HG02798 (cell line): ENCODE results near the gene RAB6A.

Source experiments
- ATAC-seq: cut with Tn5 transposase; IDR thresholded peaks from one replicate; pipeline ENCODE4 v1.9.1; 2021; ENCODE audit warnings: mild to moderate bottlenecking; ENCODE audit not compliant: unreplicated experiment, poor library complexity

The RAB6A gene

DNA sequence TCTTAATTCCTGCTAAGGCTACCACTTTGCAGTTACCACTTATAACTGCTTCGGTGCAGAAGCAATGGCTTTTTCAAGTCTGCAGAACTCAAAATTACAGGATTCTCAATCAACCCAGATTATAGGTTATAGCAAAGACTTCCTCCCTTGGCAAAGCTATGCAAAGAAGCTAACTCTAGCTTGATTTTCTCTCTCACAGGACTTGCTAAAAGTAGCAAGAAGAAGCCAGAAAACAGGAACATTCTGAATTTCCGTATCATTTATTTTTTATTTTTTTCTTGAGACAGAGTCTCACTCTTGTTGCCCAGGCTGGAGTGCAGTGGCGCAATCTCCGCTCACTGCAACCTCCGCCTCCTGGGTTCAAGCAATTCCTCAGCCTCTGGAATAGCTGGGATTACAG lies 125.2 kb downstream of the RAB6A start:
- ATAC-seq: no peak

DNA sequence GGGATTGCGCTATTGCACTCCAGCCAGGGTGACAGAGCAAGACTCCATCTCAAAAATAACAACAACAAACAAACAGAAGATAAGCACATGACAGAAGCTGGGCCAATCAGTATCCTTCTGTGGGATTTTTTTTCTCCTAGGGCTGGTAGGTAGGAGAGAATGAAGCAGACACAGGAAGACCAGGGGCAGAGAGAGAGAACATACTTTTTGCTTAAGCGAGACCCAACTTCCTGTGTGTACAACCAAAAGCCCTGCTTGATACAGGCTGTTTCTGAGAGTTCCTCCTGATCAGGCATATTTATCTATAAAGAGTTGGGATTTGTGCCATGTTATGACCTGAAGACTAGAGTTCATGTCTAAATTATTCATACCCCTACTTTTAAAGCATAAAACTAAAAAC lies 126.9 kb downstream of the RAB6A start:
- no peak for ATAC-seq

DNA sequence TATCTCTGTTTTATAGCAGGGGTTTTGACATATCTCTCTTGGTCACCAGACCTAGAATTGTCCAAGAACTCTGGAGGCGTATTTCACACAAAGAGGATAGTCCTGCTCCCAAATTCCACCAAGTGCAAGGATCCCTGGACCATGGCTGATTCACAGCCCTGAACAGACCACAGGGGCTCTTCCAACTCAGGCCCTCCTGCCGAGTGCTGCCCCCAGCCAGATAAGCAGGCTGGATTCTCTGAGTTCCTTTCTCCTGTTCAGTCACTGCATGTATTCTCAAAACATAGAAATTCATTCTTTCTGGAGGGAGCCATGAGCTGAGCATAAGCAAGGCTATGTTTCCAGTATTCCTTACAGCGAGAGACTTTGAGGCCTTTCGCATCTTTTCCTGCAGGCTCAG lies 127.9 kb downstream of the RAB6A start:
- ATAC-seq: no peak

DNA sequence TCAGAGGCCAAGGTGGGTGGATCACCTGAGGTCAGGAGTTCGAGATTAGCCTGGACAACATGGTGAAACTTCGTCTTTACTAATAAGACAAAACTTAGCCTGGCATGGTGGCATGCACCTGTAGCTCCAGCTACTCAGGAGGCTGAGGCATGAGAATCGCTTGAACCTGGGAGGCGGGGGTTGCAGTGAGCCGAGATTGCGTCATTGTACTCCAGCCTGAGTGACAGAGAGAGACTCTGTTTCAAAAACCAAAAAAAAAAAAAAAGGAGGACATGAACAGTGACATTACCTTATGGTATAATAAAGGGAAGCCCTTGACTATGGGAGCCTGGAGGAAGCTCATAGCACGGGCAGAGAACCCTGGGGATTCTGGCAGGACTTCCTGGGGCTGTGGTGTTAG lies 131.0 kb downstream of the RAB6A start:
- ATAC-seq: no peak

DNA sequence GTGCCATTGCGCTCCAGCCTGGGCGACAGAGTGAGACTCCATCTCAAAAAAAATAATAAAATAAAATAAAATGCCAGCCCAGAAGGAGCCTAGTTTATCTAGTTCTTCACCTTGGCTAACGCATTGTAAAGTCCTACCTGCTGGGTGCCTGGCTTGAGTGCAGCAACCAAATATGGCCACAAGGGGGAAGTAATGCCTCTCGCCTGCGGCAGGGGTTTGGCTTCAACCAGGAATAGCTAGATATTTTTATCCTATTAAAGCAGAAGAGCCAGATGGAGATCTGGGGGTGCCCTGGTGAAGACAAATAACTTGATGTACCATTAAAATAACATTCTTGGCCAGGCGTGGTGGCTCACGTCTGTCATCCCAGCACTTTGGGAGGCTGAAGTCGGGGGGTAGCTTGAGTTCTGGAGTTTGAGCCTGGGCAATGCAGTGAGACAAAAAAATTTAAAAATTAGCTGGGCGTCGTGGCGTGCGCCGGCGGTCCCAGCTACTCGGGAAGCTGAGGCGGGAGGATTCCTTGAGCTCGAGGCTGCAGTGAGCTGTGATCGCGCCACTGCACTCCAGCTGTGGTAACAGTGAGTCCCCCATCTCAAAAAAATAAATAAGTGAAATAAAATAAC lies 135.1 kb downstream of the RAB6A start:
- ATAC-seq: no peak
